GM18909 (cell line): ENCODE data around the gene PAGE5.

Experiments used
- ATAC-seq: cut with Tn5 transposase; IDR thresholded peaks from one replicate; pipeline ENCODE4 v1.9.1; 2021; ENCODE audit warnings: mild to moderate bottlenecking; ENCODE audit not compliant: unreplicated experiment, poor library complexity

Gene PAGE5, protein sequence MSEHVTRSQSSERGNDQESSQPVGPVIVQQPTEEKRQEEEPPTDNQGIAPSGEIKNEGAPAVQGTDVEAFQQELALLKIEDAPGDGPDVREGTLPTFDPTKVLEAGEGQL

DNA sequence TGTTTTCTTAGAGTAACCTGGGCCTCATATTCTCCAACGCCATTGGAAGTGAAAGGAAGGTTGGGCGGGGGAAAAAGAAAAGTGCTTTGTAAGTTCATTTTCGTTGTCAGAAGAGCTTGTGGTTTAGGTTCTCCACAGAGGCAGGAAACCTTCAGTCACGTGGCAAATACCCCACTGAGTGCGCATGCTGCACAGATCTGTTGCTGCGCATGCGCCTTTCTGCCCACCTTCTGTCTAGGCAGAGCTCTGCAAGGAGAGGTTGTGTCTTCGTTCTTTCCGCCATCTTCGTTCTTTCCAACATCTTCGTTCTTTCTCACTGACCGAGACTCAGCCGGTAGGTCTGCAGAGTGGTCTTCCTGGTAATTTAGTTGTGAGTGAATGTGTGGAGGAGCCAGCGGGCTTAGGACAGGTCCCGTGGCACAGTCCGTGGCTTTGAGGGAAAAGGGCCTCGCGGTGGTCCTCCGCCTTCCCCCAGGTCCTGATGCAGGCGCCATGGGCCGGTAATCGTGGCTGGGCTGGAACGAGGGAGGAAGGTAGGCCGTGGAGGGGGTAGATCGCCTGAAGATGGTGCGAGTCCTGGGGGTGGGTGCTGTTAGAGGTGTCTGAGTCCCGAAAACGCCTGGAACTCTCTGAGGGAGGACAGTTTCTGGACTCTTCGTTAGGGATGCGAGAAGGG lies at the start of gene PAGE5:
PAGE5 (plus strand) TSS at position 228 of the 676 bp plus-strand sequence. CDS start 1,037 bp downstream, outside the sequence.
- no peak for ATAC-seq

GRCh38 chrX:55187281-55187680 lies 32.9 kb upstream of the PAGE5 start:
- ATAC-seq, result no peak

DNA sequence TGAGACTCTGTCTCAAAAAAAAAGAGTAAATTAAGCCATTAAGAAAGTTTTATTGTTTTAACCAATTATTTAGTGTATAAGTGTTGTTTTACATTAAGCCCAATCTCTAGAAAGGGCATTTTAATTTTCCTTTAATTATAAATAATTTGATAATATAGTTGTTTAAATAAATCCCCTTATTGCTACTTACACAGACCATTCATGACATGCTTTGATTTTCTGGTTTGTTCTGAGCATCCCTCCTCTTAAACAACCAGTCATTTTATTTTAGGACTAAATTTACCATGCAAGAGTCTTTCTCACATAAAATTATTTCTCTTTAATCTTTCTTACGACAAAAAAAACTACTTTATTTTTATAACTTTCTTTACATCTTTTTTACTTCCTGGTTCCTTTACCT lies 23.5 kb upstream of the PAGE5 start:
- ATAC-seq, result no peak

DNA sequence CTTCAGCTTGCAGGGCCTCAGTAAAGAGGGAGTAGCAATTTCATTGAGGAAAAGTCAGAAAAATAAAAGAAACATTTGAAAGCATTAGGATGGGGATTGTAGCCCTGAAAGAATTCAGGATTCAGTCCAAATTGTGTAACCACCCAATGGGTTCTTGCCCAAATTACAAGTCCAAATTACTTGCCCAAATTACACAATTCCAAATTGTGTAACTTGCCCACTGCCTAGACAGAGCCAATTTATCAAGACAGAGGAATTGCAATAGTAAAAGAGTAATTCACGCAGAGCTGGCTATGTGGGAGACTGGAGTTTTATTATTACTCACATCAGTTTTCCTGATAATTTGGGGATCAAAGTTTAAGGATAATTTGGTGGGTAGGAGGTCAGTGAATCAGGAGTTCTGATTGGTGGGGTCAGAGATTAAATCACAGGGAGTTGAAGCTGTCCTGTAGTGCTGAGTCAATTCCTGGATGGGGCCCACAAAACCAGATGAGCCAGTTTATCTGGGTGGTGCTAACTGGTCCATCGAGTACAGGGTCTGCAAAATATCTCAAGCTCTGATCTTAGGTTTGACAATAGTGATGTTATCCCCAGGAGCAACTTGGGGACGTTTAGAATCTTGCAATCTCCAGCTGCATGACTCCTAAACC lies 18.1 kb upstream of the PAGE5 start:
- ATAC-seq, result no peak

DNA sequence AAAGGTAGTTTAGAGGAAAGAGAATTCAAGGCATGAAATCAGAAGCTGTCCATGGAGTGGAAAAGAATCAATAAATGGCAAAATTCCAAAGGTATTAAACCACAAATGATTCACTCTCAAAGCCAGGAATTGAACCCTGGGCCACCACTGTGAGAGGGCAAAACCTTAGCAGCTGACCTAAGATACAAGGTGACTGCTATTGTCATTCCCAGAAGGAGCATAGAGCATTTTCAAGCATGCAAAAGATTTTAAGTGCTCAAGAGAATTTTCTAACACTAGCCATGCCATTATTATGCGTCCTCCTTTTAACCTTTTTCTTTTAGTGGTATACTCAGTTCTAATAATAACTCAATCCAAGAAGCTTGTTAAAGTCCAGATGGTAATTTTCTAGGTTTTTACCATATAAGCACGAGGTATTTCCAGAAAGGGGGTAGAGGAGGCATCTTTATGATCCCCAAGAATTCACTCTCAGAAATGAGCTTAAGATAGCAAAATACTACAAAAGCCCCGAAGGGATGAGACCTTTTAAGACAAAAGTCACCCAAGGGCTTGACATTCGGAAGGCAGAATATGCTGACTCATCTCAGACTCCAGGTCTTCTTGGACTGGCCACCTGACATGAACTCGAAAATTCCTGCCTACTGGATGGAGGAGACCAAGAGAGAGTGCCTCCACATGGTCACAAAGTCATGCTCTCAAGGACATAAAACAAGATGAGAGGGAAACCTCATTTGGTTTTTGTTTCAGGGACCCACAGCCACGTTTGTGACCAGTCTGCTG lies 13.8 kb upstream of the PAGE5 start:
- no peak for ATAC-seq

GRCh38 chrX:55210931-55211677 lies 9.0 kb upstream of the PAGE5 start:
- ATAC-seq, result no peak

- no peak for ATAC-seq
Measured at GRCh38 chrX:55213381-55213780, 6.8 kb upstream of the PAGE5 start.

DNA sequence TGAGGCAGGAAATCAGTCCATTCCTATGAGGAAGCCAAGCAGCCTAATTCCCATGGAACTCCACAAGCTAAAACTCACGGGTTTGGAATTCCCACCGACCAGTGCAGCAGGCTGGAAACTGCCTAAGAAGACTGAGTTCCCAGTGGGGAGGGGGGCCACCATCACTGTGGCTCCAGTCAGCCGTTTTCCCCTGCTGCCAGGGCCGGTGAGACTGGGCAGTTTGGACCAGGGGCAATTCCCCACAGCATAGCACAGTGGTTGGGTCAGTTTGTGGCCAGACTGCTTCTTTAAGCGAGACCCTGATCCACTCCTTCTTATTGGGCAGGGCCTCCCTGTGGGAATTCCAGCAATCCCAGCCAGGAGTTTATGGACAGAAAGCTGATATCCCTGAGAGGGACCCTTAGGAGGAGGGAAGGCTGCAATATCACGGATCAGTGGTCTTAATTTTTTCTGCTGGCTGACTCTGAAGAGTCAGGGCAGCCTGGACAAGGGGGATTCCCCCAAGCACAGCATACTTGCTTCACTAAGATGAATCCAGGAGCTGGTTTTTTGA lies 20.7 kb downstream of the PAGE5 start:
- ATAC-seq, result no peak

DNA sequence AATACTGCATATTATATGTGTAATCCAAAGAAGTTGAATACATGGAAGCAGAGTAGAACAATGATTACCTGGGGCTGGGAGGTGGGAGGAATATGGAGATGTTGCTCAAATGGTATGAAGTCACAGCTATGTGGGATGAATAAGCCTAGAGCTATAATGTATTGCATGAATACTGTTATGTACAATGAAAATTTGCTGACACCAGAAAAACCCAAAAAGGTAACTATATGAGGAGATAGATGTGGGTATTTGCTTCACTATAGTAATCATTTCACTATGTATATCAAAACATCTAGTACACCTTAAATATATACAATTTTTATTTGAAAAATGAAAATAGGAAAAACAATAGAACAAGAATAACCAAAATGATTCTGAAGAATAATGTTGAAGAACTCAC lies 33.4 kb downstream of the PAGE5 start:
- ATAC-seq, result no peak

- ATAC-seq, result no peak
Measured at GRCh38 chrX:55260806-55261205, 40.7 kb downstream of the PAGE5 start.

- no peak for ATAC-seq
Measured at GRCh38 chrX:55264816-55265215, 44.7 kb downstream of the PAGE5 start, which contains the start of gene PAGE3. Gene PAGE3 (minus strand): TSS chrX:55264916. CDS start chrX:55263903, 1,013 bp downstream.
